ENCODE results near the gene FGD5. TPM values are rescaled to one million over a fixed set of nuclear protein-coding genes. Genes with fewer than 3 reads are reported as not detected.
"Not testable (repeated sequence)": the region's sequence is repeated elsewhere in the genome, so short reads cannot be mapped to it uniquely, and the experiment has no call there.

FGD5 gene
- total and polyA plus RNA-seq, 2 donors (not counting 1 experiment from before 2014, with no cell fraction given): not detected

DNA sequence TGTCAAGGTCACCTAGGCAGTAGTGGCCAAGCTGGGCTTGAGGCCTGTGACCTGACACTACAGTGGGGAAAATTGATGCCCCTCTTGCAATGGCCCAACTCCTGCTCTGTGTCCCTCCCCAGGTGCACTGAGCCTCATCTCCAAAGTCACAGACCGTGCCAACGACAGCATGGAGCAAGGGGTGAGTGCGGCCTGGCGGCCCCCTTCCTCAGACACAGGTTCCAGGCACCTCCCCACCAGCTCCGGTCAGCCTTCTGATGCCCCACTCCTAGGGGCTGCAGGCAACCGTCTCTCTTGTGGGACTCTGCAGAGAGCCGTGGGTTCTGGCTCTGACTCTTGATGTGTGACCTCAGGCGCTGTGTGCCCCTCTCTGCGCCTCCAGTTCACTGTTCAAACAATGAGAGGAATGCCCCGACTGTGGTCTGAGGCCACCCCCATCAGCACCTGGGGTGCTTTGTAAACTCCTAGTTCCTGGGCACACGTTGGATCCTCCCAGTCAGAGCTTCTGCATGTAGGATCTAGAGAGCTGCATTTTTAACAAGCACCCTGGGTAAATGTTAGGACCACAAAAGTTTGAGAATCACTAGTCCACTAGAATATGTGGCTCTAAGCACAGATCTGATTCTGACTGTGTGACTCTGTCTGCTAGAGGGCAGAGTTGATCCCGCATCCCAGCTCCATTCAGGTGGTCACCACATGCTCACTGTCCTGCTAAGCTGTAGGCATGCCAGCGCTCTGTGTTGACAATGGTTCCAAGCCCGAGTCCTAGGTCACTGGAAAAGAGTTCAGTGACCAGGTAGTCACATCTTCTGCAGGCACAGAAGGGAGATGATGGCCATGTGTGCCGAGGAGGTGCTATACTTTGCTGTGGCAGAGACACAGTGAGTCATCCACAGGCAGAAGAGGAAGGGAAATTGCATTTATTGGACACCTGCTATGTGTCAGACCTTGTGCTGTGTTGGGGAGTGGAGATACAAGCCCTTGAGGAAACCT, 82.4 kb downstream of the FGD5 start:
- POLR2A ChIA-PET: no interaction called here
- 78% methylated on average over 15 of the region's 15 CpGs for WGBS (ENCODE audit: insufficient coverage)
- H3K9me3 Mint-ChIP-seq (ENCODE audit: insufficient read depth): peaks cover 7% of the 10 kb centered on the region

DNA sequence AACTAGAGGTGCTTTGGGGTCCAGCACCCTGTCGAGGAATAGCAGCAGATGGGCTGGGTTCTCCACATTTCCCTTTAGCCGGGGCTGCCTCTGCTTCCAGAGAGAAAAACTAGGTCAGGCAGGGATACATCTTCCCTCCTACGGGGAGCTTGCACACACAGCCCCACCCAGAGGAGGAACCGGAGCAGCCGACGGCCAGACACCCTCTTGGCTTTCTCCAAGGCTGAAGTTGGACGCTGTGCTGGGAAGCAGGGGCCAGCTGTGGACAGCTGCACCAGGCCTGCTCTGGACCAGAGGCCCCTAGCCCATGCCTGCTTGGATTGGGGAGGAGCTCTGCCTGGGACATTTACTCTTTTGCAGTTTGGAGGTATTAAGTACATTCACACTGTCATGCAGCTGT, 84.0 kb downstream of the FGD5 start:
- Mint-ChIP-seq H3K4me3 (no peak overlapping the region), H3K27ac (no peak overlapping the region), H3K4me1 (no peaks in the 10 kb centered on the region), H3K27me3 (peaks cover 34% of the 10 kb centered on the region), H3K9me3 (ENCODE audit: insufficient read depth) (peaks cover 7% of the 10 kb centered on the region)
- no peak overlapping the region for H3K9ac ChIP-seq (ENCODE audit: low read length)
- ChIA-PET CTCF (no interaction called here), POLR2A (no interaction called here)
- 98% methylated on average over 7 of the region's 7 CpGs for WGBS (ENCODE audit: insufficient coverage)
- H3K4me2 ChIP-seq (replicated peaks; ENCODE audit: low read depth, low read length, poor library complexity, severe bottlenecking): no peak overlapping the region
- DNase-seq (no peak), ATAC-seq (ENCODE audit: low read depth) (no peak)
- TF ChIP-seq, protein P1, sequence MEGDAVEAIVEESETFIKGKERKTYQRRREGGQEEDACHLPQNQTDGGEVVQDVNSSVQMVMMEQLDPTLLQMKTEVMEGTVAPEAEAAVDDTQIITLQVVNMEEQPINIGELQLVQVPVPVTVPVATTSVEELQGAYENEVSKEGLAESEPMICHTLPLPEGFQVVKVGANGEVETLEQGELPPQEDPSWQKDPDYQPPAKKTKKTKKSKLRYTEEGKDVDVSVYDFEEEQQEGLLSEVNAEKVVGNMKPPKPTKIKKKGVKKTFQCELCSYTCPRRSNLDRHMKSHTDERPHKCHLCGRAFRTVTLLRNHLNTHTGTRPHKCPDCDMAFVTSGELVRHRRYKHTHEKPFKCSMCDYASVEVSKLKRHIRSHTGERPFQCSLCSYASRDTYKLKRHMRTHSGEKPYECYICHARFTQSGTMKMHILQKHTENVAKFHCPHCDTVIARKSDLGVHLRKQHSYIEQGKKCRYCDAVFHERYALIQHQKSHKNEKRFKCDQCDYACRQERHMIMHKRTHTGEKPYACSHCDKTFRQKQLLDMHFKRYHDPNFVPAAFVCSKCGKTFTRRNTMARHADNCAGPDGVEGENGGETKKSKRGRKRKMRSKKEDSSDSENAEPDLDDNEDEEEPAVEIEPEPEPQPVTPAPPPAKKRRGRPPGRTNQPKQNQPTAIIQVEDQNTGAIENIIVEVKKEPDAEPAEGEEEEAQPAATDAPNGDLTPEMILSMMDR (IDR thresholded peaks at IDR 0.05): no peak
- no peak for TF ChIP-seq EZH2 (IDR thresholded peaks at IDR 0.05; ENCODE audit: borderline replicate concordance, insufficient read depth, low read depth, low read length, poor library complexity, severe bottlenecking)
- no peaks in the 10 kb centered on the region for H3K36me3 ChIP-seq (replicated peaks in 1 of 2; ENCODE audit: control extremely low read depth in 1 of 2, control insufficient read depth in 1 of 2, extremely low read depth in 1 of 2, insufficient read depth in 2 of 2, low read length in 1 of 2)
- peaks cover 0 to 17% (median 2%) of the 10 kb centered on the region in 3 donors for H3K9me3 ChIP-seq (ENCODE audit: control extremely low read depth in 1 of 3, control insufficient read depth in 2 of 3, insufficient read depth in 1 of 3, low read length in 2 of 3)
- no peaks in the 10 kb centered on the region for H3K79me2 ChIP-seq (ENCODE audit: control insufficient read depth, insufficient read depth, low read length)
- H2AFZ ChIP-seq (ENCODE audit: insufficient read depth, low read depth, low read length, poor library complexity, severe bottlenecking): no peak overlapping the region
- H3K4me3 ChIP-seq (ENCODE audit: control extremely low read depth in 1 of 5, extremely low read depth in 1 of 5, insufficient read depth in 1 of 5, low read depth in 2 of 5, low read length in 4 of 5): no peak overlapping the region
- H4K20me1 ChIP-seq (ENCODE audit: control insufficient read depth, insufficient read depth, low read length, poor library complexity, severe bottlenecking): no peaks in the 10 kb centered on the region
- intact Hi-C loops (cut with micrococcal nuclease): no loop called here
- H3K27me3 ChIP-seq (replicated peaks in 1 of 4; ENCODE audit: control extremely low read depth in 1 of 4, control insufficient read depth in 3 of 4, insufficient read depth in 4 of 4, low read length in 3 of 4): no peaks in the 10 kb centered on the region
- H3K27ac ChIP-seq (ENCODE audit: low read length in 2 of 2): no peak overlapping the region
- H3K4me1 ChIP-seq (ENCODE audit: control insufficient read depth in 2 of 2, insufficient read depth in 2 of 2, low read length in 2 of 2): no peaks in the 10 kb centered on the region

More for the DNA sequence above, 82.4 kb downstream of the FGD5 start:
- no peaks in the 10 kb centered on the region for H3K4me1 ChIP-seq (ENCODE audit: control insufficient read depth in 2 of 2, insufficient read depth in 2 of 2, low read length in 2 of 2)
- no peaks in the 10 kb centered on the region for H4K20me1 ChIP-seq (ENCODE audit: control insufficient read depth, insufficient read depth, low read length, poor library complexity, severe bottlenecking)
- Mint-ChIP-seq H3K4me3 (no peak overlapping the region), H3K27ac (no peak overlapping the region), H3K4me1 (no peaks in the 10 kb centered on the region), H3K27me3 (peaks cover 37% of the 10 kb centered on the region)
- H3K4me2 ChIP-seq (replicated peaks; ENCODE audit: low read depth, low read length, poor library complexity, severe bottlenecking): no peak overlapping the region
- no peak overlapping the region for H3K4me3 ChIP-seq (ENCODE audit: control extremely low read depth in 1 of 5, extremely low read depth in 1 of 5, insufficient read depth in 1 of 5, low read depth in 2 of 5, low read length in 4 of 5)
- no peak overlapping the region for H2AFZ ChIP-seq (ENCODE audit: insufficient read depth, low read depth, low read length, poor library complexity, severe bottlenecking)
- intact Hi-C loops (cut with micrococcal nuclease): no loop called here
- TF ChIP-seq, protein P1 (IDR thresholded peaks at IDR 0.05): no peak
- TF ChIP-seq EZH2 (IDR thresholded peaks at IDR 0.05; ENCODE audit: borderline replicate concordance, insufficient read depth, low read depth, low read length, poor library complexity, severe bottlenecking): no peak
- ATAC-seq (ENCODE audit: low read depth) (no peak), DNase-seq (no peak)
- H3K27me3 ChIP-seq (replicated peaks in 1 of 4; ENCODE audit: control extremely low read depth in 1 of 4, control insufficient read depth in 3 of 4, insufficient read depth in 4 of 4, low read length in 3 of 4): no peaks in the 10 kb centered on the region
- peaks cover 0 to 7% (median 2%) of the 10 kb centered on the region in 3 donors for H3K9me3 ChIP-seq (ENCODE audit: control extremely low read depth in 1 of 3, control insufficient read depth in 2 of 3, insufficient read depth in 1 of 3, low read length in 2 of 3)
- H3K27ac ChIP-seq (ENCODE audit: low read length in 2 of 2): no peak overlapping the region
- H3K9ac ChIP-seq (ENCODE audit: low read length): no peak overlapping the region
- CTCF ChIA-PET: no interaction called here
- H3K79me2 ChIP-seq (ENCODE audit: control insufficient read depth, insufficient read depth, low read length): no peaks in the 10 kb centered on the region
- no peaks in the 10 kb centered on the region for H3K36me3 ChIP-seq (replicated peaks in 1 of 2; ENCODE audit: control extremely low read depth in 1 of 2, control insufficient read depth in 1 of 2, extremely low read depth in 1 of 2, insufficient read depth in 2 of 2, low read length in 1 of 2)

DNA sequence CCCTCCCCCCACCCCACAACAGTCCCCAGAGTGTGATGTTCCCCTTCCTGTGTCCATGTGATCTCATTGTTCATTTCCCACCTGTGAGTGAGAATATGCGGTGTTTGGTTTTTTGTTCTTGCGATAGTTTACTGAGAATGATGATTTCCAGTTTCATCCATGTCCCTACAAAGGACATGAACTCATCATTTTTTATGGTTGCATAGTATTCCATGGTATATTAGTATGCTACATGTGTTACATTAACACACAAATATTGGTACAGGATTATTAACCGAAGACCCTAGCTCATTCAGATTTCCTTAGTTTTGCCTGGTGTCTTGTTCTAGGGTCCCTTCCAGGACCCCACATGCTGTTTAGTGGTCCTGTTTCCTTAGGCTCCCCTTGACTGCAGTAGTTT, 84.7 kb downstream of the FGD5 start:
- POLR2A ChIA-PET; H3K9ac ChIP-seq (ENCODE audit: low read length); H3K27ac ChIP-seq (ENCODE audit: low read length in 2 of 2); H4K20me1 ChIP-seq (ENCODE audit: control insufficient read depth, insufficient read depth, low read length, poor library complexity, severe bottlenecking); H3K4me3 Mint-ChIP-seq; H3K27ac Mint-ChIP-seq; H3K9me3 Mint-ChIP-seq (ENCODE audit: insufficient read depth); DNase-seq; H3K36me3 ChIP-seq (replicated peaks in 1 of 2; ENCODE audit: control extremely low read depth in 1 of 2, control insufficient read depth in 1 of 2, extremely low read depth in 1 of 2, insufficient read depth in 2 of 2, low read length in 1 of 2); intact Hi-C loops (cut with micrococcal nuclease); H3K4me2 ChIP-seq (replicated peaks; ENCODE audit: low read depth, low read length, poor library complexity, severe bottlenecking); H3K4me3 ChIP-seq (ENCODE audit: control extremely low read depth in 1 of 5, extremely low read depth in 1 of 5, insufficient read depth in 1 of 5, low read depth in 2 of 5, low read length in 4 of 5); H2AFZ ChIP-seq (ENCODE audit: insufficient read depth, low read depth, low read length, poor library complexity, severe bottlenecking); ATAC-seq (ENCODE audit: low read depth); H3K27me3 ChIP-seq (replicated peaks in 1 of 4; ENCODE audit: control extremely low read depth in 1 of 4, control insufficient read depth in 3 of 4, insufficient read depth in 4 of 4, low read length in 3 of 4); H3K4me1 Mint-ChIP-seq; H3K4me1 ChIP-seq (ENCODE audit: control insufficient read depth in 2 of 2, insufficient read depth in 2 of 2, low read length in 2 of 2); H3K79me2 ChIP-seq (ENCODE audit: control insufficient read depth, insufficient read depth, low read length): not testable (repeated sequence)
- H3K27me3 Mint-ChIP-seq: peaks cover 32% of the 10 kb centered on the region
- peaks cover 0 to 17% (median 2%) of the 10 kb centered on the region in 3 donors for H3K9me3 ChIP-seq (ENCODE audit: control extremely low read depth in 1 of 3, control insufficient read depth in 2 of 3, insufficient read depth in 1 of 3, low read length in 2 of 3)
- CTCF ChIA-PET: interaction anchor here (1.0 kb wide), 1 partner anchor 18 kb away, joined by 4 read pairs; no protein-coding TSS in a partner anchor
- 83% methylated on average over 1 of the region's 3 CpGs for WGBS (ENCODE audit: insufficient coverage)
